Transverse colon (tissue), 3 donors: ENCODE results near the gene CEACAM1.

Experiments used
- CTCF ChIP-seq, 5 experiments: fragments of 200-600 bp in 3 of 5; fragments of 450-650 bp in 2 of 5; sonication (generic) in 3 of 5; IDR thresholded peaks; 1 replicate in 2 of 5; 2 replicates in 3 of 5; pipeline ENCODE4 v1.5.1; 2016 to 2017; ENCODE audit warnings: antibody characterized with exemption in 5 of 5, inconsistent platforms in 3 of 5, mild to moderate bottlenecking in 2 of 5, moderate library complexity in 1 of 5
- EP300 ChIP-seq: sonication (generic); formaldehyde crosslinking; IDR thresholded peaks from one replicate; pipeline ENCODE4 v1.6.1; 2017; ENCODE audit warnings: antibody characterized with exemption, low read depth
- POLR2A ChIP-seq: fragments of 450-650 bp; IDR thresholded peaks from one replicate; pipeline ENCODE4 v1.6.1; 2016; ENCODE audit warnings: antibody characterized with exemption, mild to moderate bottlenecking, moderate library complexity

DNA sequence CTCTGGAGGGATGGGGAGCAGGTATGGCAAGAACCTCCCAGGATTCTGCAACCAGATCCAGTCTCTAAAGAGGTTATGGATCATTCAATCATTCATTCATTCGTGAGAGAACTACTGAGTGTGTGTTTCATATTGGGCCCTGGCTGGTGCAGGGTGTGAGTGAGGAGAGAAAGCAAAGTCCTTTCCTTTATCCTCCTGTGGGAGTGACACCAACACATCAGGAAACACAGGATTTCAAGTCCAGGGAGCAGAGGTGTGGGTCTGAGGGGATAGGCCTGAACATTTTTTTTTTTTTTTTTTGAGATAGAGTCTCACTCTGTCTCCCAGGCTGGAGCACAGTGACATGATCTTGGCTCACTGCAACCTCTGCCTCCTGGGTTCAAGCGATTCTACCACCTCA is 3.3 kb downstream of the CEACAM1 start:
- TF ChIP-seq CTCF (IDR thresholded peaks at IDR 0.05), result no peak
- no peak for TF ChIP-seq POLR2A
- no peak for TF ChIP-seq EP300
